ENCODE results near the gene ZNF354C. TPM values are rescaled to one million over a fixed set of nuclear protein-coding genes. Genes with fewer than 3 reads are reported as not detected.

Gene ZNF354C
- total and polyA plus RNA-seq, 9 of the 15 experiments (the other 6 are each of a cell fraction or from before 2014, with no cell fraction given) = 0.01 to 0.08 (median 0.03) TPM; not detected in 1

DNA sequence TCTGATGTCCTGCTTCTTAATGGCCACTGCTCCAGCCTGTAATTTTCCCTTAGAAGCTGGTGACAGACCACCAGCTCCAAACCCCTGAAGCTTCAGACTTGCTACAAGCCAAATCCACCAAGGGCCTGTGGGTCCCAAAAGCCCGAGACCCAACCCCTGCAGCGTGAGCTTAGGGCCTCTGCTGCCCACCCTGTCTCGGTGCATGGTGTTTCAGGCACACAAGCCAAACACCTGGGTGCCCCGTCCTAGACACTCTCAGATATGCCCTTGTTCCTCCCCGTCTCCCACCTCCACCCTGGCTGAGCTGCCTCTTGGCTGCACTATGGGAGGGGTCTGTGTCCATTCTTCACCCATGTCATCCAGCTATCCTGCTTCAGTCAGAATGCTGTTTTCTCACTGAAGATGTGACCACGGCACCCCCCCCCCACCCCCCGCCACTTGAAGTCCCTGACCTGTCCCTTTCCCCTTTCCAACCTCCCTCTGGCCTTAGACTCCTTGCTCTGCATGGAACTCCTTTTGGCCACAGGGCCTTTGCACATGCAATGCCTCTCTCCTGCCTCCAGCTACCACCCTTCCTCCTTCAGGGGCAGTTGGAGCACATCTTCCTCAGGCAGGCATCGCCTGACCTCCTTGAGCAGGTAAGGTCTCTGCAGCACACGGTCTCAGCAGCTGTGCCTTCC lies 55.8 kb downstream of the ZNF354C start:
- H3K4me1 ChIP-seq (replicated peaks in 1 of 2; ENCODE audit: control insufficient read depth in 2 of 2, insufficient read depth in 2 of 2, low read length in 2 of 2) = no peaks in the 10 kb centered on the region
- H3K4me3 ChIP-seq = no peak overlapping the region
- no peak overlapping the region for H3K4me2 ChIP-seq (ENCODE audit: insufficient read depth, low read length)
- H3K79me2 ChIP-seq (ENCODE audit: control insufficient read depth, insufficient read depth, low read length) = no peaks in the 10 kb centered on the region
- ChIA-PET POLR2A (no interaction called here), CTCF (ENCODE audit: low intra/inter-chr PET ratio) (no interaction called here)
- BruUV-seq (replicated peaks) = no TSS peak
- DNase-seq (ENCODE audit: extremely low read depth in 1 of 4, low spot score in 3 of 4) (no peak), ATAC-seq (no peak), FAIRE-seq (no peak)
- no peak overlapping the region for H2AFZ ChIP-seq (ENCODE audit: low read depth, low read length)
- TF ChIP-seq YY1 (IDR thresholded peaks at IDR 0.05; ENCODE audit: borderline replicate concordance in 1 of 3, control insufficient read depth in 1 of 3, extremely low read depth in 1 of 3, insufficient read depth in 3 of 3, insufficient read length in 1 of 3, insufficient replicate concordance in 2 of 3, low read depth in 1 of 3, low read length in 2 of 3) (no peak), RNF2 (IDR thresholded peaks at IDR 0.05) (no peak), SRSF1 (IDR thresholded peaks at IDR 0.05; ENCODE audit: low read depth, low read length) (no peak), MYC (IDR thresholded peaks at IDR 0.05; ENCODE audit: low read depth, low read length) (no peak), MYC (CRISPR knock-in tag; IDR thresholded peaks at IDR 0.05; ENCODE audit: borderline replicate concordance, low read depth) (no peak), MEIS2 (IDR thresholded peaks at IDR 0.05; ENCODE audit: partially characterized antibody) (no peak)
- H3K27ac ChIP-seq (ENCODE audit: extremely low read depth, low read depth, low read length) = no peak overlapping the region
- H3K9me1 ChIP-seq (ENCODE audit: control insufficient read depth, insufficient read depth, low read length) = no peaks in the 10 kb centered on the region
- peaks cover 0 to 21% of the 10 kb centered on the region in 2 experiments; a peak in 2 of 5 replicates for H3K27me3 ChIP-seq (ENCODE audit: control insufficient read depth in 2 of 2, insufficient read depth in 2 of 2, low read length in 2 of 2)
- H3K9ac ChIP-seq (ENCODE audit: insufficient read depth in 1 of 2, low read depth in 2 of 2, low read length in 2 of 2) = no peak overlapping the region
- intact Hi-C loops (cut with micrococcal nuclease) (no loop called here), in situ Hi-C loops (cut with MboI) (no loop called here)
- no peaks in the 10 kb centered on the region for H4K20me1 ChIP-seq (replicated peaks; ENCODE audit: control insufficient read depth, insufficient read depth, low read length)
- 2% methylated on average over 9 of the region's 9 CpGs for WGBS (ENCODE audit: insufficient coverage, low coverage, missing lambda C conversion rate)
- H3K9me3 ChIP-seq (replicated peaks; ENCODE audit: control insufficient read depth, insufficient read depth, low read depth, low read length) = no peaks in the 10 kb centered on the region
- no peaks in the 10 kb centered on the region for H3K36me3 ChIP-seq (ENCODE audit: control insufficient read depth, insufficient read depth, low read length)
